ENCODE results near the gene ZNF407.

GRCh38 chr18:74683573-74683972 lies 85.9 kb downstream of the ZNF407 start:
- TF ChIP-seq EZH2 (IDR thresholded peaks at IDR 0.05; ENCODE audit: borderline replicate concordance, low read depth, low read length, severe bottlenecking), result no peak
- no peak for TF ChIP-seq CTCF (IDR thresholded peaks at IDR 0.05; ENCODE audit: borderline replicate concordance, extremely low read depth, low read length, poor library complexity, severe bottlenecking)

Measured in DND-41 (cell line).